K562 (cell line): ENCODE results near the gene CAPS. TPM values are rescaled to one million over a fixed set of nuclear protein-coding genes. Genes with fewer than 3 reads are reported as not detected.

Source experiments
- ATF1 ChIP-seq, 2 experiments: fragments of 450-650 bp in 1 of 2; IDR thresholded peaks; 2 replicates each; pipeline ENCODE4 v1.6.1; 2016; ENCODE audit warnings: missing compliant biosample characterization in 1 of 2, missing genetic modification characterization in 1 of 2
- ATF2 ChIP-seq: sonication (generic); formaldehyde crosslinking; IDR thresholded peaks from 2 replicates; pipeline ENCODE4 v1.8.1; 2022; ENCODE audit warnings: missing genetic modification reagents
- ATF7 ChIP-seq: fragments of 450-650 bp; IDR thresholded peaks from 2 replicates; pipeline ENCODE4 v1.7.1; 2014; ENCODE audit warnings: mild to moderate bottlenecking, moderate library complexity
- BRD9 ChIP-seq: fragments of 450-650 bp; IDR thresholded peaks from 2 replicates; pipeline ENCODE4 v1.6.1; 2018; ENCODE audit warnings: low read depth; ENCODE audit not compliant: partially characterized antibody
- CBX5 ChIP-seq: IDR thresholded peaks from 2 replicates; pipeline ENCODE4 v1.6.1; 2014; ENCODE audit warnings: low read depth, borderline replicate concordance
- CHD1 ChIP-seq: fragments of 200-600 bp; sonication (generic); IDR thresholded peaks from one replicate; pipeline ENCODE4 v1.6.1; 2012; ENCODE audit warnings: mild to moderate bottlenecking, moderate library complexity, low read length, inconsistent platforms
- FOSL1 ChIP-seq: fragments of 200-800 bp; sonication (Bioruptor generic); conservative IDR thresholded peaks from 2 replicates; pipeline ENCODE4 v1.6.1; 2016; ENCODE audit warnings: missing genetic modification characterization, missing compliant biosample characterization
- FOXK1 ChIP-seq: sonication (generic); formaldehyde crosslinking; IDR thresholded peaks from 2 replicates; pipeline ENCODE4 v1.8.0; 2022; ENCODE audit warnings: missing genetic modification reagents, mild to moderate bottlenecking, borderline replicate concordance
- FOXP1 ChIP-seq: sonication (generic); formaldehyde crosslinking; IDR thresholded peaks from 2 replicates; pipeline ENCODE4 v1.8.0; 2022; ENCODE audit warnings: mild to moderate bottlenecking, missing genetic modification reagents
- NFE2 ChIP-seq: IDR thresholded peaks from 2 replicates; pipeline ENCODE4 v1.6.1; 2014; ENCODE audit warnings: antibody characterized with exemption, low read depth
- OTX1 ChIP-seq: fragments of 450-650 bp; formaldehyde crosslinking; IDR thresholded peaks from 2 replicates; pipeline ENCODE4 v1.4.0; 2022; ENCODE audit warnings: mild to moderate bottlenecking
- PML ChIP-seq: IDR thresholded peaks from 2 replicates; pipeline ENCODE4 v1.6.1; 2012; ENCODE audit warnings: low read length, inconsistent platforms
- PYGO2 ChIP-seq: fragments of 450-650 bp; IDR thresholded peaks from 2 replicates; pipeline ENCODE4 v1.6.1; 2016; ENCODE audit warnings: mild to moderate bottlenecking, missing genetic modification characterization, moderate library complexity, missing compliant biosample characterization
- RFX5 ChIP-seq: IDR thresholded peaks from 2 replicates; pipeline ENCODE4 v1.6.1; 2011; ENCODE audit warnings: low read depth, mild to moderate bottlenecking, improper control_type of control experiment, low read length
- SAP30 ChIP-seq: fragments of 200-600 bp; sonication (generic); IDR thresholded peaks from 2 replicates; pipeline ENCODE4 v1.6.1; 2012; ENCODE audit warnings: borderline replicate concordance, low read depth, mild to moderate bottlenecking, moderate library complexity, low read length, control low read depth, inconsistent platforms; ENCODE audit not compliant: insufficient read depth, poor library complexity, severe bottlenecking
- SMAD3 ChIP-seq: fragments of 450-650 bp; formaldehyde crosslinking; conservative IDR thresholded peaks from 2 replicates; pipeline ENCODE4 v1.4.0; 2020; ENCODE audit warnings: mild to moderate bottlenecking
- SMARCA5 ChIP-seq: fragments of 450-650 bp; IDR thresholded peaks from 2 replicates; pipeline ENCODE4 v1.6.1; 2016
- TAF15 ChIP-seq: fragments of 200-400 bp; formaldehyde crosslinking; IDR thresholded peaks from 2 replicates; pipeline ENCODE4 v1.6.1; 2017; ENCODE audit warnings: mild to moderate bottlenecking, low read depth, low read length, moderate library complexity
- ZBTB11 ChIP-seq, 3 experiments: fragments of 200-800 bp in 1 of 3; fragments of 250-450 bp in 1 of 3; fragments of 450-650 bp in 1 of 3; sonication (Bioruptor Pico) in 1 of 3; sonication (Bioruptor generic) in 1 of 3; formaldehyde crosslinking in 1 of 3; IDR thresholded peaks; 2 replicates each; pipeline versions ENCODE4 v1.6.1 to v1.8.0; 2016 to 2022; ENCODE audit warnings: mild to moderate bottlenecking in 2 of 3, missing genetic modification characterization in 2 of 3, missing compliant biosample characterization in 1 of 3, moderate library complexity in 1 of 3
- ZEB2 ChIP-seq: fragments of 450-650 bp; IDR thresholded peaks from 2 replicates; pipeline ENCODE4 v1.6.1; 2016
- ZNF316 ChIP-seq: fragments of 450-650 bp; IDR thresholded peaks from 2 replicates; pipeline ENCODE4 v1.6.1; 2016
- ZNF507 ChIP-seq: conservative IDR thresholded peaks from 2 replicates; pipeline ENCODE4 v1.6.1; 2017; ENCODE audit warnings: missing genetic modification characterization, missing compliant biosample characterization
- ZNF76 ChIP-seq: fragments of 250-450 bp; sonication (Bioruptor Pico); IDR thresholded peaks from 2 replicates; pipeline ENCODE4 v1.4.0; 2020; ENCODE audit warnings: mild to moderate bottlenecking, moderate library complexity, borderline replicate concordance
- polyA plus RNA-seq, 8 experiments: library from polyadenylated mRNA; depleted of rRNA in 4 of 8; stranded (reverse) in 5 of 8; unstranded in 3 of 8; fragments of >200 nt; fragmentation: Nextera tagmentation in 2 of 8; fragmentation: Illumina TruSeq in 1 of 8; extraction: Ambion mirVana in 2 of 8; extraction: Trizol in 1 of 8; gene quantifications; 2 replicates each; pipeline versions ENCODE4 v1.2.1 to v1.2.3, GENCODE V29; 2011 to 2014; ENCODE audit warnings: inconsistent platforms in 1 of 8, missing spikeins in 1 of 8
- total RNA-seq, 7 experiments: library from RNA; depleted of rRNA in 6 of 7; stranded (reverse); fragments of >200 nt in 6 of 7; fragmentation: Illumina TruSeq in 2 of 7; extraction: Trizol in 2 of 7; gene quantifications; 2 replicates each; pipeline versions ENCODE4 v1.2.1 to v1.2.3, GENCODE V29; 2011 to 2021; ENCODE audit warnings: low replicate concordance in 1 of 7
- TF ChIP-seq, protein P1 (sequence below): sonication (generic); formaldehyde crosslinking; IDR thresholded peaks from 2 replicates; pipeline ENCODE4 v1.8.0; 2022; ENCODE audit warnings: missing genetic modification reagents, mild to moderate bottlenecking, borderline replicate concordance

The CAPS gene
- total and polyA plus RNA-seq, 9 of the 15 experiments (the other 6 are each of a cell fraction or from before 2014, with no cell fraction given): 0.15 to 4.0 (median 0.91) TPM

GRCh38 chr19:5953680-5954213 is 39.7 kb downstream of the CAPS start (continued):
- TF ChIP-seq ZBTB11 (CRISPR knock-in tag; IDR thresholded peaks at IDR 0.05) (no peak), ZNF507 (tag) (no peak), CBX5 (no peak), ZNF76 (CRISPR knock-in tag) (no peak), BRD9 (no peak), RFX5 (no peak), ATF2 (CRISPR knock-in tag) (no peak), SAP30 (no peak), ZEB2 (no peak), TAF15 (no peak), SMARCA5 (no peak), NFE2 (peak; percentile 94), FOXK1 (CRISPR knock-in tag) (no peak), ZNF316 (peak; percentile 98), CHD1 (peak; percentile 31), SMAD3 (CRISPR knock-in tag) (0 out of 2 replicates have a peak, but pooled peaks have one; percentile 12), ATF7 (no peak), FOSL1 (tag) (no peak), PYGO2 (tag) (no peak), OTX1 (CRISPR knock-in tag) (no peak), FOXP1 (CRISPR knock-in tag) (no peak), PML (no peak), ATF1 (CRISPR knock-in tag; IDR thresholded peaks at IDR 0.05) (no peak), ATF1 (tag; IDR thresholded peaks at IDR 0.05) (no peak)
- TF ChIP-seq, protein P1, sequence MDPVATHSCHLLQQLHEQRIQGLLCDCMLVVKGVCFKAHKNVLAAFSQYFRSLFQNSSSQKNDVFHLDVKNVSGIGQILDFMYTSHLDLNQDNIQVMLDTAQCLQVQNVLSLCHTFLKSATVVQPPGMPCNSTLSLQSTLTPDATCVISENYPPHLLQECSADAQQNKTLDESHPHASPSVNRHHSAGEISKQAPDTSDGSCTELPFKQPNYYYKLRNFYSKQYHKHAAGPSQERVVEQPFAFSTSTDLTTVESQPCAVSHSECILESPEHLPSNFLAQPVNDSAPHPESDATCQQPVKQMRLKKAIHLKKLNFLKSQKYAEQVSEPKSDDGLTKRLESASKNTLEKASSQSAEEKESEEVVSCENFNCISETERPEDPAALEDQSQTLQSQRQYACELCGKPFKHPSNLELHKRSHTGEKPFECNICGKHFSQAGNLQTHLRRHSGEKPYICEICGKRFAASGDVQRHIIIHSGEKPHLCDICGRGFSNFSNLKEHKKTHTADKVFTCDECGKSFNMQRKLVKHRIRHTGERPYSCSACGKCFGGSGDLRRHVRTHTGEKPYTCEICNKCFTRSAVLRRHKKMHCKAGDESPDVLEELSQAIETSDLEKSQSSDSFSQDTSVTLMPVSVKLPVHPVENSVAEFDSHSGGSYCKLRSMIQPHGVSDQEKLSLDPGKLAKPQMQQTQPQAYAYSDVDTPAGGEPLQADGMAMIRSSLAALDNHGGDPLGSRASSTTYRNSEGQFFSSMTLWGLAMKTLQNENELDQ (CRISPR knock-in tag): no peak
